MG63 (cell line): ENCODE measurements around the gene NIPA2. TPM values are rescaled to one million over a fixed set of nuclear protein-coding genes. Genes with fewer than 3 reads are reported as not detected.
"Not testable (repeated sequence)": the region's sequence is repeated elsewhere in the genome, so short reads cannot be mapped to it uniquely, and the experiment has no call there.

ENCODE experiments used
- DNase-seq: peaks from one replicate; pipeline ENCODE4 v3.0.0-alpha.2; 2020
- H3K27me3 ChIP-seq: fragments of 250-450 bp; sonication (Bioruptor Pico); 2 replicates; pipeline ENCODE4 v1.5.1; 2020; ENCODE audit warnings: mild to moderate bottlenecking, moderate library complexity
- H3K36me3 ChIP-seq: fragments of 250-450 bp; sonication (Bioruptor Pico); 2 replicates; pipeline ENCODE4 v1.5.1; 2020; ENCODE audit warnings: mild to moderate bottlenecking, moderate library complexity
- H3K4me3 ChIP-seq: fragments of 250-450 bp; sonication (Bioruptor Pico); 2 replicates; pipeline ENCODE4 v1.5.1; 2020; ENCODE audit warnings: mild to moderate bottlenecking, moderate library complexity
- H3K9me3 ChIP-seq: fragments of 250-450 bp; sonication (Bioruptor Pico); 2 replicates; pipeline ENCODE4 v1.5.1; 2020; ENCODE audit warnings: mild to moderate bottlenecking, moderate library complexity
- total RNA-seq: library from RNA; depleted of rRNA; stranded (reverse); fragments of >200 nt; shearing (Covaris generic); gene quantifications from 2 replicates; pipeline ENCODE4 v1.2.3, GENCODE V29; 2014; ENCODE audit warnings: low replicate concordance; rRNA removed

NIPA2 gene
- 105 and 133 TPM in 2 replicates for total RNA-seq

DNA sequence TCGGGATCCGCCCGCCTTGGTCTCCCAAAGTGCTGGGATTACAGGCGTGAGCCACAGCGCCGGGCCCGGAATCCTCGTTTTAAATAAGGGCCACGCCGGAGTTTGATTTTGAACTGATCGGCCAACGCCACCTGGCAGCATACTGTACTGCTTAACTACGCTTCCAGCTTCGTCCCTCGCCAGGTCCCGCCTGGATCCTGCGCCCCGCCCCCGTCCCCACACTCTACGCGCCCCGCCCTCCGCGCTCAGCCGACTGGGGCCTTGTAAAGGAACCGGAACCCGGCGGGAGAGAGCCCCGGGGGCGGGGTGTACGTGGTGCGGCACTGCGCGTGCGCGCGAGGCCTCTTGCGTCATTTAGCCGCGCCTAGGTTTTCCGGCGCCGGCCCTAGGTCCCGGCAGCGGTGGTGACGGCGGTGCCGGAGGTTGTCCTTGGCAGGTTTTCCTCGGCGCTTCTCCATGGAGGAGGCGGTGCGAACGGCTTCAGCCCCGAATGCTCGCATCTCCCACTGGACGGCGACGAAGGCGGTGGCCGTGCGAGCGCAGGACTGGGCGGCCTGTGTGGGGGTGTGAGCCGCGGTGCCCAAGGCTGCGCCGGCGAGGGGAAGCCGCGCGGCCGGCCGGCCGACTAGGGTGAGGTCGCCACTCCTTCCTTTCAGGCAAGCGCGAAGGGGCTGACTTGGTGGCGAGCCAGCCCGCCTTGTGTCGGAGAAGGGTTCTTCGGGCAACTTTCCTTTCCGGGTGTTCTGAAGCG lies at the start of gene NIPA2:
TSS of gene NIPA2 (plus strand) at position 375 of the 751 bp plus-strand sequence. CDS start 13,066 bp downstream, outside the sequence.
- Histone ChIP-seq H3K27me3 (no peaks in the 10 kb centered on the region), H3K4me3 (peak within 1 kb of the TSS; percentile 68), H3K36me3 (peaks cover 13% of the 10 kb centered on the region), H3K9me3 (no peaks in the 10 kb centered on the region)
- peak; percentile 94 for DNase-seq

DNA sequence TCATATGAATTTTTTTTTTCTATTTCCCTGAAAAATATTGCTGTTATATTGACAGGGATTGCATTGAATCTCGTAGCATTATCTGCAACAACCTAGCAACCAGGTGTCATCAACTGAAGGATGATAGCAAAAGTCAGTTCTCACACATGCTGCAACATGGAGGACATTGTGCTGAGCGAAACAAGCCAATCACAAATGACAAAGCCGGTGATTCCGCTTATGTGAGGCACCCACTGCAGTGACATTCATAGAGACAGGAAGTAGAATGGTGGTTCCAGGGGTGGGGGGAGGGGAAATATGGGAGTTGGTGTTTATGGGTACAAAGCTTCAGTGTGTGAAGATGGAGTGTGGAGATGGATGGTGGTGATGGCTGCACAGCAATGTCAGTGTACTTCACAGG lies 44.4 kb upstream of the NIPA2 start:
- Histone ChIP-seq H3K36me3 (peaks cover 7% of the 10 kb centered on the region), H3K27me3 (no peaks in the 10 kb centered on the region), H3K9me3 (no peaks in the 10 kb centered on the region), H3K4me3 (no peak overlapping the region)
- DNase-seq, result no peak

DNA sequence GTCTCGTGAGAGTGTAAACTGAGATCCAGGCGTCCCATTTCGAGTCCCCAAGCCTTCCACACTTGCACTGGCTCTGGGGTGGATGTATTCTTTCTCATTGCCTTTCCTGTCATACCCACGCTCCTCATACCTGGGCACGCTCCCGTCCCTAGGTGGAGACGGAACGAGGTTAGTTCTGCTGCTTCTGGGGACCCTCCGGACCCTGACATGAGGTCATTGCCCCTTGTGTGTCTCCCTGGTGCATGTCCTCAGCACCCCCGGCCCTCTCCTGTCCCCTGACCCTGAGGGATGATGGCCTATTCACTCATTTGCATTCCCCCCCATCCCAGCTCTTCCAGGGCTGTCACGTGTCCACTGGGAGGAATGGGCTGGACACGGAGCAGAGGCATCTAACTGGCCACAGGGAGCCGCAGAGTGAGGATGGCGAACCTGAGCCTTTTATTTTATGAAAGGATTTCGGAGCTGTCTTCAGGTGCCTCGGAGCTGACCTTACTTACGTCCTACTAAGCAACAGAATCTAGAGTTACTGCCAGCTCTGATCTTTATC lies 43.8 kb upstream of the NIPA2 start:
- Histone ChIP-seq H3K36me3 (0 out of 2 replicates have a peak, but pooled peaks cover 4% of the 10 kb centered on the region), H3K9me3 (no peaks in the 10 kb centered on the region), H3K4me3 (no peak overlapping the region), H3K27me3 (no peaks in the 10 kb centered on the region)
- DNase-seq, result no peak

DNA sequence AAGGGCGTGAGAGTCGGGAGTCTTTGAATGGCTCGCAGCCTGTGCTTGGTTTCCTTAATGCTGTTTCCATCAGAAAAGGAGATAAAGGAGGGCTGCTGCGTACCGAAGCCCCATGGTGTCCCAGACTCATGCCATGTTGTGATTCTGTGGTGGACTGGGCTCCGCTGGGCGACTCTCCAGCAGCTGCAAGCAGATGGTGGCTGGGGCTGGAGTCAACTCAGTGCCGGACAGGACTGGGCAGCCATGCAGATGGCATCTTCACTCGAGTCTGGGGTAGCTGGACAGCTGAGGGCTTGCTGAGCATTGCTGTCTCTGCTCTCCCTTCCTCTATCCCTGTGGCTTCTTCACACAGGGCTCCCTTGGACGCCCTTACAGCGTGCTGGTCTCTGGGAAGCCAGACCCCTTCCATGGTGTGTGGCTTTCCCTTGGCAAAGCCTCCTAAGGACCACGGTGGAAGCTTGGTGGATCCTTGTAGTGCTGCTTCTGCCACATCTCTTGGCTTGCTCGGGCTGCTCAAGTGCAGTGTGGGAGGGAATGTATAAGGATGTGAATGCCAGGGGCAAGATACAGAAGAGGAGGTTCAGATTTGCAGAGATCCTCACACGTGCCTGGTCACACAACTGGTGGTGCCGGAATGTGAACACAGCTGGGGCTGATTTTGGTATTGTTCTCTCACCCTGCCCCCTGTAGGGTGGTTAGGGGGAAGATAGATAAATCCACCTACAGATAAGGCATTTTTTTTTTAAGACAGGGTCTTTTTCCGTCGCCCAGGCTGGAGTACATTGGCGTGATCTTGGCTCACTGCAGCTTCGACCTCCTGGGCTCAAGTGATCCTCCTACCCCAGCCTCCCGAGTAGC lies 43.0 kb upstream of the NIPA2 start:
- no peak for DNase-seq
- Histone ChIP-seq H3K36me3 (0 out of 2 replicates have a peak, but pooled peaks cover 4% of the 10 kb centered on the region), H3K9me3 (no peaks in the 10 kb centered on the region), H3K4me3 (no peak overlapping the region), H3K27me3 (no peaks in the 10 kb centered on the region)

DNA sequence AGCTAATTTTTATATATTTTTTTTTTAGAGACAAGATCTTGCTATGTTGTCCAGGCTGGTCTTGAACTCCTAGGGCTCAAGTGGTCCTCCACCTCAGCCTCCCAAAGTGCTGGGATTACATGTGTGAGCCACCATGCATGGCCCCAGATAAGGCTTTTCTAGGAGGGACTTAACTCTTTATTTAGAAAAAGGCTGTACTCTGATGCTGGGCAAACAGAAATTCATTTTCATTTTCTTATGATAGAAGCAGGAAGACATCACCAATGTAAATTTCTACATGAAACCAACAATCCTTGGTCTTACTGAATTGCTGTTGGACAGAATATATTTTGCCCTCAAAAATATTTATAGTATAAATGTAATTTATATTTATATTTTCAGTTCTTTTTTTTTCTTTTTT lies 42.4 kb upstream of the NIPA2 start:
- DNase-seq, result no peak
- Histone ChIP-seq H3K27me3 (no peaks in the 10 kb centered on the region), H3K36me3 (no peaks in the 10 kb centered on the region), H3K4me3 (no peak overlapping the region), H3K9me3 (no peaks in the 10 kb centered on the region)

DNA sequence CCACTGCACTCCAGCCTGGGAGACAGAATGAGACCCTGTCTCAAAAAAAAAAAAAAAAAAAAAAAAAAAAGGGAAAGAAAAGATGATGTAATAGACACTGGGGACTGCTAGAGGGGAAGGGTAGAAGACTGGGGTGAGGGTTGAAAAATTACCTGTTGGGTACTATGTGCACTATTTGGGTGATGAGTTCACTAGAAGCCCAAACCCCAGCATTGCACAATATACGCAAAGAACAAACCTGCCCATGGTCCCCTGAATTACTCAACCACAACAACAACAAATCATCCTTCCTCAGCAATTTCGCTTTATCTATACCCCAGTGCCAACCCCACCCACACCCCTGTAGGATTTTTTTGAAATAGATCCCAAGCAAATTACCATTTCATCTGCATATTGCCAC lies 38.6 kb upstream of the NIPA2 start:
- no peaks in the 10 kb centered on the region for H3K36me3 ChIP-seq
- DNase-seq, result no peak
- no peaks in the 10 kb centered on the region for H3K27me3 ChIP-seq
- no peaks in the 10 kb centered on the region for H3K9me3 ChIP-seq
- H3K4me3 ChIP-seq, result no peak overlapping the region

DNA sequence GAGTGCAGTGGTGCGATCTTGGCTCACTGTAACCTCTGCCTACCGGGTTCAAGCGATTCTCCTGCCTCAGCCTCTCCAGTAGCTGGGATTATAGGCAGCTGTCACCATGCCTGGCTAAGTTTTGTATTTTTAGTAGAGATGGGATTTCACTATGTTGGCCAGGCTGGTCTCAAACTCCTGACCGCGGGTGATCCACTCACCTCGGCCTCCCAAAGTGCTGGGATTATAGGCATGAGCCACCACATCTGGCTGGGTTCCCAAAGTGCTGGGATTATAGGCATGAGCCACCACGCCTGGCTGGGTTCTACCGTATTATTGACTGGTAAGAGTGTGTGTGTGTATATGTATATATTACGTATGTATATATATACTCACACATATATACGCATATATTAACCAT lies 35.5 kb upstream of the NIPA2 start:
- H3K36me3 ChIP-seq, H3K4me3 ChIP-seq, H3K9me3 ChIP-seq, H3K27me3 ChIP-seq: not testable (repeated sequence)
- DNase-seq, result peak; percentile 15

DNA sequence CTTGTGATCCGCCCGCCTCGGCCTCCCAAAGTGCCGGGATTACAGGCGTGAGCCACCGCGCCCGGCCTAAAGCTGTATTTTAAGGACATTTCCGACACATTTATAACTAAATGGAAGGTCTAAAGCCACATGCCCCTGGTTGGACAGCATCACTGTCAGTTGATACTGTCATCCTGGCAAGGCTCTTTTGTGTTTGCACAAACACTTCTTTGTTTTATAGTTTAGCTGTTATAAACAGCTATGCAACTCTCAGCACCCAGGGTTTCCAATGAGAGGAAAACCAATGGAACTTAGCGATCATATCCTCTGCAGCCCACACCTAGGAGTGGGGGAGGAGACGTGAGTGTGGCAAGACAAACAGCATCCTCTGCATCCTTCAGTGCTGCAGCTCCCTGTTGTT lies 32.3 kb upstream of the NIPA2 start:
- Histone ChIP-seq H3K9me3 (no peaks in the 10 kb centered on the region), H3K27me3 (no peaks in the 10 kb centered on the region), H3K4me3 (no peak overlapping the region), H3K36me3 (no peaks in the 10 kb centered on the region)
- DNase-seq, result no peak

DNA sequence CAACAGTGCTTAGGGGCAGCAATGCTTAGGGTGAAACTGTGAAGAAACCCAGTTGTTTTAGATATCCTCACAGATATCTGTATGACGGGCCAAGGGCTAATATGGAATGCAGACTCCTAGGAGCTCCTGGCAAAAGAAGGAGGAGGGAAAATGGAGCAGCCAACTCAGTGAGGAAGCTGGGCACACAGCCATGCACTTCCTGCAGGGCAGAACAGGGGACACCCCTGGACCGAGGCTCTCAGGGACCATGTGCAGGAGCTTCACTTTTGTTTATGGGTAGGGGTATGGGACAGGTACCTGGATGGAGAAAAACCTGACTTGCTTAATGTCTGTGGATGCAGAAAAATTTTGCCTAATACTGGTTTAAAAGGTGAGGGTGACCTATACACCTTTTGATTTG lies 31.8 kb upstream of the NIPA2 start:
- Histone ChIP-seq H3K27me3 (no peaks in the 10 kb centered on the region), H3K4me3 (no peak overlapping the region), H3K9me3 (no peaks in the 10 kb centered on the region), H3K36me3 (no peaks in the 10 kb centered on the region)
- no peak for DNase-seq

DNA sequence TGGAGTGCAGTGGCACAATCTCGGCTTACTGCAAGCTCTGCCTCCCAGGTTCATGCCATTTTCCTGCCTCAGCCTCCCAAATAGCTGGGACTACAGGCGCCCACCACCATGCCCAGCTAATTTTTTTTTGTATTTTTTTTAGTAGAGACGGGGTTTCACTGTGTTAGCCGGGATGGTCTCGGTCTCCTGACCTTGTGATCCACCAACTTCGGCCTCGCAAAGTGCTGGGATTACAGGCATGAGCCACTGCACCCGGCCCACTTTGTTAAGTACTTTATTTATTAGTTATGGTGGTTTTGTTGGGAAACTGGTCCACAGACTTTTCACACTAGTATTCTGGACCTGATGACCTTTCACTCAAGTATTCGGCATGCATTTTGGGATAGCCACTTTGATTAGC lies 30.6 kb upstream of the NIPA2 start:
- H3K36me3 ChIP-seq, H3K9me3 ChIP-seq, H3K27me3 ChIP-seq, DNase-seq, H3K4me3 ChIP-seq: not testable (repeated sequence)

DNA sequence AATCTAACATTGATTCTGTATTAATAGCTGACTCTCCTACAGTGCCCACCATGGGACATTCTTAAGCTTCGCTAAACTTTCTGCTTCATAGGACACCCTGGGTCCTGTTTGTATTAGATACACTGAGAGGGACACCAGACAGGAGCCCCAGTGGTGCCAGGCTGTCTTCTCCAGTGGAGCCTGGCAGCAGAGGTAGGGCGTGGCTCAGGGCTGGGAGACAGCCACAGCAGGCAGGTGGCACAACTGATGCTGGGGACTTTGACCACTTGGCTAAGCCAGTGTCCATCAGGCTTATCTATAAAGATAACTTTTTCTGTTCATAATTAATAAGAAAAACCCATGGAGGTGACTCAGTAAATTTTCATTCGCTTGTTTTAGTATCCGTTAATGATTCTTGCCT lies 30.2 kb upstream of the NIPA2 start:
- no peaks in the 10 kb centered on the region for H3K36me3 ChIP-seq
- H3K27me3 ChIP-seq, result no peaks in the 10 kb centered on the region
- H3K9me3 ChIP-seq, result no peaks in the 10 kb centered on the region
- no peak overlapping the region for H3K4me3 ChIP-seq
- no peak for DNase-seq

DNA sequence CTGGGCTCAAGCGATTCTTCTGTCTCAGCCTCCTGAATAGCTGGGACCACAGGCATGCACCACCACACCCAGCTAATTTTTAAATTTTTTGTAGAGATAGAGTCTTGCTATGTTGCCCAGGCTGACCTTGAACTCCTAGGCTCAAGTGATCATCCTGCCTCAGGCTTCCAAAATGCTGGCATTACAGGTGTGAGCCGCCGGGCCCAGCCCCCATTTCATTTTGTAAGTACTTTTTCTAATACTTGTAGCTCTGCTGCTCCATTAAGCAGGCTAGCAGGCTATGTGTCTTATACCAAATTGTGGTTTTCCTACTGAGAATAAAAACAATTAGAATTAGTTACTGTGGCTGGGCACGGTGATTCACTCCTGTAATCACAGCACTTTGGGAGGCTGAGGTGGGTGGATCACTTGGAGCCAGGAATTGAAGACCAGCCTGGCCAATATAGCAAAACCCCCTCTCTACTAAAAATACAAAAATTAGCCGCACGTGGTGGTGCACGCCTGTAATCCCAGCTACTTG lies 29.6 kb upstream of the NIPA2 start:
- DNase-seq, result no peak
- peaks cover 2% of the 10 kb centered on the region; the same call in 1 of the 2 replicates for H3K36me3 ChIP-seq
- no peaks in the 10 kb centered on the region for H3K27me3 ChIP-seq
- no peak overlapping the region for H3K4me3 ChIP-seq
- H3K9me3 ChIP-seq, result no peaks in the 10 kb centered on the region

DNA sequence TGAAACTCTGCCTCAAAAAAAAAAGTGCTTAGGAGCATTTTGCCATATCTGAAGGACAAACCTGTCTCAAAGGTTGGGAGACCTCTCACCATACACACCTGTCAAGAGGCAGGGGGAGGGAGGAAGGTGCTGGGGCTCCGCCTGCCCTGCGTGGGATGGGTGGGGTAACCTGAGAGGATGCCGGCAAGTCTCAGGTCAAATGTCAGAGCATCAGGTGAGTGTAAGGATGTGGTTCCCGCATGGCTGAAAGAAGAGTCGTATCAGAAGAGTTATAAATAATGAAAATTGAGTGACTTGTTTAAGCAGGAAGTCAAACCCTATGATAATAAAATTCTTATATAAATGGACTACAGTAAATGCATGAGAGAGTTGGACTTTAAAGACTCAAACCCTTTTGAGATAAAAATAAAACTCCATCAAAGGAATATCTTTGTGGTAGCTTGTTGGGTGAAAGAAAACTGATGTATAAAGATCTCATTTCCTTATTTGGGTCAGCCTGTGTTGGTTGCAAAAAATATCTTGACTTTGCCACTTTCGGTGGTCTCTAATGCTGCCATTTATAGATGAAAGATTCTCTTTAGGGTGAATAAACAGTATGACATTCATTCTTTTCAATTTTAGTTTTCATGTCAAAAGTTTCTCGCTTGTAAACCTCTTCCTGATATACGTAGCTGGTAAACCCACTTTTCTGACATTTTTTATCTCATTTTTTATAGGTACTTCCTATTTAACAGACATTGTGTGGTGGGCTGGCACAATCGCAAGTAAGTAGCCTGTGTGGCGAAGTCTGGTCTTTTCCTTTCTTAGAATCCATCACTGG lies 28.2 kb upstream of the NIPA2 start:
- Histone ChIP-seq H3K4me3 (no peak overlapping the region), H3K9me3 (no peaks in the 10 kb centered on the region), H3K36me3 (peaks cover 2% of the 10 kb centered on the region; the same call in 1 of the 2 replicates), H3K27me3 (no peaks in the 10 kb centered on the region)
- no peak for DNase-seq

DNA sequence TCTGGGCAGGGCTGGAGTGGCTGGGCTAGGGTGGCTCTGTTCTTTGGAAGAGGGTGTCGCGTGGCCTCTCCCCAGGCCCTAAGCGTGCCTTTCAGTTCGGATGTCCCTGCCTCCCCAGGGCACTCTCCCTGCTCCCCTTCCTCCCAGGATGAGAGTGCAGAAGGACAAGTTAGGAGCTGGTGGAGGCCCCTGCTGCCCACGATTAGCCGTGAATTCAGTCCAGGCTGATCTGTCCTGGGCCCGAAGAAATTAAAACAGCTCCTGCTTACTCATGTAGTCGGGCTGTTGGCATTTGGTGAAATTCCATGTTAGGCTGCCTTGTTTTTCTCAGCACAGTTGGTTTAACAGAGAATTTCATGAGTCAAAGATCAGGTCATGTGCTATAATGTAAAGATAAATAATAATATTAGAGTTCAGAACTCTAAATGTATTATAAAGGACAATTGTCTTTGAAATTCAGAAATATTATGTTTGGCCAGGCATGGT lies 27.6 kb upstream of the NIPA2 start:
- H3K9me3 ChIP-seq, result no peaks in the 10 kb centered on the region
- no peaks in the 10 kb centered on the region for H3K27me3 ChIP-seq
- H3K36me3 ChIP-seq, result peaks cover 2% of the 10 kb centered on the region; the same call in 1 of the 2 replicates
- DNase-seq, result no peak
- H3K4me3 ChIP-seq, result no peak overlapping the region

DNA sequence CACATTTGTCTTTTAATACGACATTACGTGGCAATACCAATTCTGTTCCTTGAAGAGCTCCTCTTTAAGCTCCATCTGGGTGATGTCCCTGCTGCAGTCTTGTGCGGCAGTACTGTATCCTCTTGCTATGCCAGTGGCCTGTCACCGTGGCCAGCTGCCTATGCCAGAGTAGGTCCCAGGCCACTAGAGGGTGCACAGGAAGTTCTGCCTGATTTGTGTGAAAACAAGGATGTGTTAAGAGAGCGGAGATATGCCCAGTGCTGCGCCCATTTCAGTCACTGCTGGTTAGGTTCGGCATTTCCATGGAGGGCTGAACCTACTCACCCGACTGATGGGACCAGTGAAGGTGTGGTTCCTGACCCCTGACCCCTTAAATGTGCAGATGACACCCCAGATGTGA lies 26.8 kb upstream of the NIPA2 start:
- Histone ChIP-seq H3K4me3 (no peak overlapping the region), H3K27me3 (no peaks in the 10 kb centered on the region), H3K36me3 (peaks cover 2% of the 10 kb centered on the region; the same call in 1 of the 2 replicates), H3K9me3 (no peaks in the 10 kb centered on the region)
- no peak for DNase-seq

DNA sequence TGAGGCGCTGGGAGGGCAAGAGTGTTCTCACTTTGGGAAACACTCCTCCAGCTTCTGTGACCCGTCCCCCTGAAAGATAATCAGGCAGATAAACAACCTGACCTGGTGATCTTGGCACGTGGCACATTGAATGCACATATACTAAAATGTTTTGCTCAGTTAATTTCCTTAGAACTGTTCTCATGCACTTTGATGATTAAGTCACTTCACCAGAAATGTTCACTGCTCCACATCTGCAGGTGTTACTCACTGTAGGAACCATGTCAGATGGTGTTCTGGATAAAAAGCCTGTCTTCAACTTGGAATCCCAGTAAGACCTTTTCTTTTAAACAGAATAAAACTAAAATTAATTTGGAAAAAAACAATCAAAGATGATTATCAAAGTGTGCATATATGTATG lies 24.6 kb upstream of the NIPA2 start:
- Histone ChIP-seq H3K36me3 (peaks cover 2% of the 10 kb centered on the region; the same call in 1 of the 2 replicates), H3K4me3 (no peak overlapping the region), H3K9me3 (no peaks in the 10 kb centered on the region), H3K27me3 (no peaks in the 10 kb centered on the region)
- DNase-seq, result no peak
